ENCODE measurements around the gene FAH.

FAH gene

DNA sequence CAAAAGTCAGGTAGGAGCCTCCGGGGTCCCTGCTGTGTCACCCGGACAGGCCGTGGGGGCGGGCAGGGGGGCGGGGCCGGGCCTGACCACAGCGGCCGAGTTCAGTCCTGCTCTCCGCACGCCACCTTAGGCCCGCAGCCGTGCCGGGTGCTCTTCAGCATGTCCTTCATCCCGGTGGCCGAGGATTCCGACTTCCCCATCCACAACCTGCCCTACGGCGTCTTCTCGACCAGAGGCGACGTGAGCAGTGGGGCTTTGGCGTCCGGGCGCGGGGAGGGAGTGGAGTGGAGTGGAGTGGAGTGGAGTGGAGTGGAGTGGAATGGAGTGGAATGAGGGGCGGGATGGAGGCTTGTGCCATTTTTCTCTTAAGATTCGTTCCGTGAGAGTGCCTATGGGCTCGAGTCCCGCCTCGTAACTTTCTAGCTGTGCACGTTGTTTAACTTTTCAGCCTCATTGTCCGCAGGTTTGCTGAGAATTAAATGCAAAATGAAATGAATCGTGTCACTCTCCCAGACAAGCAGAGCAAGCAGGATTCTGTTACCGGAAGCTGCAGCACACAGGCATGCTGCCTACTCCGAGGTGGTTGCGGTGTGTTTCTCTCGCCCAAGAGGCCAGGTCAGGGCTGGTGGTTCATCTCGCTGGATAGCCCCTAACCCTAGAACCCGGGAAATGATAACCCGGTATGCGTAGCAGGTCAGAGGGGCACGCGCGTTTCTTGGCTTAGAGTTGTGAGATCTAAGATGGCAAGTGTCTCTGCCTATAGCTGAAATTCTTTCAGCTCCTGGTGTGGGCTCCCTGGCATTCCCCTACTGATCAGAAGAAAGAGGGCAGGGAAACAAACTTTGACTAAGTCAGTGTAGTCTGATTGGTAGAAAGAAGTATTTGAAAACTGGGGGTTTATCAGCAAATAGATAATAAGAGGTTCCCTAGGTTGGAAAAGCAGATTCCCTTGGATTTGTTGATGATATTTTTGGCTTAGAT, at the start of gene FAH:
FAH (plus strand) TSS at position 104 of the 981 bp plus-strand sequence; CDS start at position 160, 56 bp downstream.
- TF ChIP-seq, protein P1, sequence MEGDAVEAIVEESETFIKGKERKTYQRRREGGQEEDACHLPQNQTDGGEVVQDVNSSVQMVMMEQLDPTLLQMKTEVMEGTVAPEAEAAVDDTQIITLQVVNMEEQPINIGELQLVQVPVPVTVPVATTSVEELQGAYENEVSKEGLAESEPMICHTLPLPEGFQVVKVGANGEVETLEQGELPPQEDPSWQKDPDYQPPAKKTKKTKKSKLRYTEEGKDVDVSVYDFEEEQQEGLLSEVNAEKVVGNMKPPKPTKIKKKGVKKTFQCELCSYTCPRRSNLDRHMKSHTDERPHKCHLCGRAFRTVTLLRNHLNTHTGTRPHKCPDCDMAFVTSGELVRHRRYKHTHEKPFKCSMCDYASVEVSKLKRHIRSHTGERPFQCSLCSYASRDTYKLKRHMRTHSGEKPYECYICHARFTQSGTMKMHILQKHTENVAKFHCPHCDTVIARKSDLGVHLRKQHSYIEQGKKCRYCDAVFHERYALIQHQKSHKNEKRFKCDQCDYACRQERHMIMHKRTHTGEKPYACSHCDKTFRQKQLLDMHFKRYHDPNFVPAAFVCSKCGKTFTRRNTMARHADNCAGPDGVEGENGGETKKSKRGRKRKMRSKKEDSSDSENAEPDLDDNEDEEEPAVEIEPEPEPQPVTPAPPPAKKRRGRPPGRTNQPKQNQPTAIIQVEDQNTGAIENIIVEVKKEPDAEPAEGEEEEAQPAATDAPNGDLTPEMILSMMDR (IDR thresholded peaks at IDR 0.05; ENCODE audit: low read depth, low read length, missing control alignments), result no peak
- peak; percentile 34 for DNase-seq (ENCODE audit: low read depth)
- peak within 1 kb of the TSS; percentile 83 for H3K4me3 ChIP-seq (ENCODE audit: low read depth, low read length)

DNA sequence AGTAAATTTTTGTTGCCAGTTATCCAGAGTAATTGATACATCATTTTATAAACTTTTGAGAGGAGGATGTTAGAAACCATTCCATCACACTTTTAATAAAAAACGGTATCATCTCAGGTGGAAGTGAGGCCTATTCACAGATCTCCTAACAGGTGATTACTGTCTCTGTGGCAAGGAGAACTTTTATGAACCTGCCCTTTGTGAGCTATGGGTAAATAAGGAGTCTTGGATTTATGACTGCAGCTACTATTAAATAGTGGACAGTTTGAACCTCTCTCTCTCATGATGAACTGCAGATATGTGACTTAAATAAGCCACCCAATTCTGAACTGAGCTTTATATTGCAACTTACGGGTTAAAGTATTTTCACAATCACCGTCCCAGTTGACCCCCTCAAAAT, 47.6 kb upstream of the FAH start:
- no peak overlapping the region for H3K4me3 ChIP-seq (ENCODE audit: low read depth, low read length)
- DNase-seq (ENCODE audit: low read depth), result no peak
- TF ChIP-seq, protein P1 (IDR thresholded peaks at IDR 0.05; ENCODE audit: low read depth, low read length, missing control alignments), result no peak

DNA sequence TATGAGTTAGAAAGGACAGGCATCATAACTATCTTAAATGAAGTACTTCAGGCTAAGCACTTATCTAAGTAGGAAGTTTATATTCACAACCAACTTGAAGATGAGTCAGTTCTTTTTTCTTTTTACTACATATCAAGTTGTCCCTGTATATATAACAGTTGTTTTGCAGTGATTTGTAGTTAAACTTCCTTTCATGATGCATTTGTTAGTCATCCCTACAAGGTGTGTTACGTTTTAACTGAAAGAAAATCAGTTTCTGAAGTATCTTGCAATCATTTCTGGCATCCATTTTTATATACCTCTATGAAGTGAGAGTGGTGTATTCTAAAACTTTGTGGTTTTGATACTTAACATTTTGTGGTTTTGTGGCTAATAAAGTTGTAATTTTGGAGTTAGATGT, 47.2 kb upstream of the FAH start:
- no peak for DNase-seq (ENCODE audit: low read depth)
- TF ChIP-seq, protein P1 (IDR thresholded peaks at IDR 0.05; ENCODE audit: low read depth, low read length, missing control alignments), result no peak
- no peak overlapping the region for H3K4me3 ChIP-seq (ENCODE audit: low read depth, low read length)

DNA sequence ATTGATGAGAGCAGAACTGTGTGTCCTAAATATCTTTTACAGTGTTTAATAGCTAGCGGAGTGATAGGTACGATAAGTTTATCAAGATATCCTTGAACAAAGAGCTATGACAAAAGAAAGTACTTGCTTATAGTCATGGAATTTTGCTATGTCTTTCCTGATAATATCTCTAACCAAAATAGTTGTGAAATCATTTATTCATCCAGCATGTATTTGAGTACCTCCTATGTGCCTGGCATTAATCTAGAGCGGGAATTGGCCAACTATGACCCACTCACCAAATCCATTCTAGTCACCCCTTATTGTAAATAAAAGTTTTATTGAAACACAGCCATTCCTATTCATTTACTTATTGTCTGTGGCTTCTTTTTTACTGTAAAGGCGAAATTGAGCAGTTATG, 46.7 kb upstream of the FAH start:
- no peak for DNase-seq (ENCODE audit: low read depth)
- TF ChIP-seq, protein P1 (IDR thresholded peaks at IDR 0.05; ENCODE audit: low read depth, low read length, missing control alignments), result no peak
- no peak overlapping the region for H3K4me3 ChIP-seq (ENCODE audit: low read depth, low read length)

DNA sequence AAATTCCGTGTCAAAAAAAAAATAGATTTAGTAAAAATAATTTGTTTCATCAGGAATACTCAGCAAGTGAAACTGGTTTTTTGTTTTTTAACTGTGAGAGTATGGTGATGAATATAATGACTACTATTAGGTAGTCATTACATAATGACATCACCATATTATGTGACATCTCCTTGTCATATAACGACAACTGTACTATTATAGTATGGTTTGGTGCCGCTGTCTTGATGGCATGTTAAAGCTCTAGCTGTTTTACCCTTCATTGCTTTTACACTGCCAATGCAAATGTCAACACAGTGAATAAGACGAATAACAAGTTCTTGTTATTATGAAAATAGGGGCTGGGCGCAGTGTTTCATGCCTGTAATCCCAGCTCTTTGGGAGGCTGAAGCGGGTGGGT, 45.6 kb upstream of the FAH start:
- no peak overlapping the region for H3K4me3 ChIP-seq (ENCODE audit: low read depth, low read length)
- no peak for DNase-seq (ENCODE audit: low read depth)
- TF ChIP-seq, protein P1 (IDR thresholded peaks at IDR 0.05; ENCODE audit: low read depth, low read length, missing control alignments), result no peak

DNA sequence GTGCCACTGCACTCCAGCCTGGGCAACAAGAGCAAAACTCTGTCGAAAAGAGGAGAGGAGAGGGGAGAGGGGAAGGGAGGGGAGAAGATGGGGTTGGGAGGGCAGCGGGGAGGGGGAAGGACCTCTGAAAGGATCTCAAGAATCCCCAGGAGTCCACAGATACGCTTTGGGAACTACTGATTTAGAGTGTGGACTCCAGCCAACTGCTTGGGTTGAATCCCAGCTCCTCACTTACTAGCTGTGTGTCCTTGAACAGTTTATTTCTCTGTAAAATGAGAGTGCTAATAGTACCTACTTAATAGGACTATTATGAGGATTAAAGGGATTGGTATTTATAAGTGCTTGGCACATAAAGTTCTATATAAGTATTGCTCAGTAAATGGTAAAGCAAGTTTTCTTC, 45.0 kb upstream of the FAH start:
- DNase-seq (ENCODE audit: low read depth), result no peak
- no peak overlapping the region for H3K4me3 ChIP-seq (ENCODE audit: low read depth, low read length)
- TF ChIP-seq, protein P1 (IDR thresholded peaks at IDR 0.05; ENCODE audit: low read depth, low read length, missing control alignments), result no peak

Data from GM12864 (cell line).